Fibroblast of lung (primary cell): ENCODE results near the gene PYROXD2.

Source experiments
- CTCF ChIP-seq, 2 donors: IDR thresholded peaks in 1 of 2; conservative IDR thresholded peaks in 1 of 2; 1 replicate in 1 of 2; 2 replicates in 1 of 2; pipeline ENCODE4 v1.5.1; 2011 to 2012; ENCODE audit warnings: low read length in 2 of 2, control low read depth in 1 of 2, inconsistent platforms in 1 of 2, low read depth in 1 of 2, mild to moderate bottlenecking in 1 of 2
- EZH2 ChIP-seq: IDR thresholded peaks from 2 replicates; pipeline ENCODE4 v1.5.1; 2012; ENCODE audit warnings: low read length, control low read depth, mild to moderate bottlenecking; ENCODE audit errors: missing control alignments

GRCh38 chr10:98453729-98454128 is 38.7 kb upstream of the PYROXD2 start:
- TF ChIP-seq CTCF (conservative IDR thresholded peaks at IDR 0.05 in 1 of 2, IDR thresholded peaks at IDR 0.05 in 1 of 2; ENCODE audit: low read depth in 1 of 2, low read length in 2 of 2) (no peak), EZH2 (no peak)
